Endothelial cell of umbilical vein (primary cell): ENCODE data around the gene MAT2B. TPM values are rescaled to one million over a fixed set of nuclear protein-coding genes. Genes with fewer than 3 reads are reported as not detected.

ENCODE experiments used
- BruUV-seq: library from RNA; stranded (reverse); fragments of 400-500 nt; replicated peaks from 2 replicates; lab custom pipeline; 2021; lab: Mats Ljungman, UMichigan
- CTCF ChIA-PET: fragments of 300-600, 350-600 bp; sonication (Branson Sonifier 250); formaldehyde crosslinking; loops from one replicate; lab custom pipeline; 2021; ENCODE audit warnings: antibody characterized with exemption, inconsistent platforms; lab: Charles Lee
- POLR2A ChIA-PET: fragments of 300-600, 350-600 bp; sonication (Branson Sonifier 250); formaldehyde crosslinking; loops from one replicate; lab custom pipeline; 2021; ENCODE audit warnings: antibody characterized with exemption, inconsistent platforms; lab: Charles Lee
- DNase-seq: peaks from one replicate; pipeline ENCODE4 v3.0.0-alpha.2; 2011; ENCODE audit warnings: low read depth, low spot score
- FAIRE-seq: peaks from 2 replicates; lab custom pipeline; 2011; peaks lifted over from hg19 to GRCh38; lab: Jason Lieb, UNC
- H2AFZ ChIP-seq: 2 replicates; pipeline ENCODE4 v1.6.0; 2012; ENCODE audit warnings: low read depth, low read length, control low read depth, inconsistent platforms
- H3K27ac ChIP-seq: 2 replicates; pipeline ENCODE4 v1.5.1; 2011; ENCODE audit warnings: low read depth, mild to moderate bottlenecking, control low read depth, low read length, moderate library complexity; ENCODE audit not compliant: insufficient read depth
- H3K27me3 ChIP-seq, 2 experiments: 2 replicates each; pipeline versions ENCODE4 v1.6.0 to v1.6.1; 2011; ENCODE audit warnings: low read length in 2 of 2, mixed read lengths in 1 of 2; ENCODE audit not compliant: control insufficient read depth in 2 of 2, insufficient read depth in 2 of 2
- H3K36me3 ChIP-seq, 2 experiments: 2 replicates in 1 of 2; 3 replicates in 1 of 2; pipeline ENCODE4 v1.5.1; 2011; ENCODE audit warnings: low read length in 2 of 2, mild to moderate bottlenecking in 1 of 2, moderate library complexity in 1 of 2; ENCODE audit not compliant: control insufficient read depth in 2 of 2, insufficient read depth in 2 of 2; ENCODE audit errors: extremely low read depth in 1 of 2
- H3K4me1 ChIP-seq: 3 replicates; pipeline ENCODE4 v1.5.1; 2011; ENCODE audit warnings: mild to moderate bottlenecking, low read length; ENCODE audit not compliant: control insufficient read depth, insufficient read depth; ENCODE audit errors: extremely low read depth
- H3K4me2 ChIP-seq: 2 replicates; pipeline ENCODE4 v1.6.1; 2011; ENCODE audit warnings: low read length, control low read depth, mixed read lengths; ENCODE audit not compliant: insufficient read depth
- H3K4me3 ChIP-seq, 3 experiments: fragments of 200-600 bp in 1 of 3; sonication (generic), shearing (Covaris generic) in 1 of 3; replicated peaks in 1 of 3; 2 replicates each; pipeline ENCODE4 v1.5.1; 2011 to 2016; ENCODE audit warnings: control low read depth in 3 of 3, low read length in 3 of 3, mild to moderate bottlenecking in 2 of 3, inconsistent platforms in 1 of 3, low read depth in 1 of 3, moderate library complexity in 1 of 3; ENCODE audit not compliant: insufficient read depth in 1 of 3
- H3K79me2 ChIP-seq: 2 replicates; pipeline ENCODE4 v1.6.0; 2012; ENCODE audit warnings: low read length, inconsistent platforms; ENCODE audit not compliant: control insufficient read depth, insufficient read depth
- H3K9ac ChIP-seq: replicated peaks from 2 replicates; pipeline ENCODE3; 2011; ENCODE audit warnings: low read length, control low read depth; ENCODE audit not compliant: insufficient read depth; ENCODE audit errors: extremely low read depth
- H3K9me1 ChIP-seq: replicated peaks from 3 replicates; pipeline ENCODE4 v1.6.0; 2011; ENCODE audit warnings: mild to moderate bottlenecking, low read length; ENCODE audit not compliant: control insufficient read depth, insufficient read depth; ENCODE audit errors: extremely low read depth
- H3K9me3 ChIP-seq: replicated peaks from 2 replicates; pipeline ENCODE4 v1.5.1; 2012; ENCODE audit warnings: low read length, inconsistent platforms; ENCODE audit not compliant: control insufficient read depth, insufficient read depth
- H4K20me1 ChIP-seq: replicated peaks from 2 replicates; pipeline ENCODE3; 2011; ENCODE audit warnings: mild to moderate bottlenecking, low read length; ENCODE audit not compliant: control insufficient read depth, insufficient read depth; ENCODE audit errors: extremely low read depth
- EZH2 ChIP-seq: IDR thresholded peaks from 2 replicates; pipeline ENCODE4 v1.6.1; 2012; ENCODE audit warnings: borderline replicate concordance, low read depth, mild to moderate bottlenecking, moderate library complexity, low read length, inconsistent platforms; ENCODE audit not compliant: severe bottlenecking
- FOS ChIP-seq: IDR thresholded peaks from 2 replicates; pipeline ENCODE4 v1.6.1; 2011; ENCODE audit warnings: mild to moderate bottlenecking, low read length, moderate library complexity, borderline replicate concordance; ENCODE audit not compliant: insufficient read depth
- GATA2 ChIP-seq: IDR thresholded peaks from 2 replicates; pipeline ENCODE4 v1.7.0; 2011; ENCODE audit warnings: low read depth, mild to moderate bottlenecking, moderate library complexity, mixed read lengths, low read length; ENCODE audit not compliant: insufficient read length, insufficient read depth
- JUN ChIP-seq: IDR thresholded peaks from 2 replicates; pipeline ENCODE4 v1.6.1; 2011; ENCODE audit warnings: borderline replicate concordance, low read depth; ENCODE audit not compliant: insufficient read length, insufficient read depth
- MAX ChIP-seq: IDR thresholded peaks from 2 replicates; pipeline ENCODE4 v1.6.1; 2011; ENCODE audit not compliant: insufficient read depth, insufficient read length
- MYC ChIP-seq: IDR thresholded peaks from one replicate; pipeline ENCODE4 v1.6.1; 2011; ENCODE audit warnings: mild to moderate bottlenecking, low read depth, low read length
- POLR2A ChIP-seq: IDR thresholded peaks from 2 replicates; pipeline ENCODE4 v1.6.1; 2012; ENCODE audit warnings: low read depth, mild to moderate bottlenecking, control low read depth, low read length
- POLR2AphosphoS5 ChIP-seq: IDR thresholded peaks from 2 replicates; pipeline ENCODE4 v1.6.1; 2012; ENCODE audit warnings: low read depth, mild to moderate bottlenecking, control low read depth, low read length, moderate library complexity; ENCODE audit not compliant: insufficient read depth
- dilution Hi-C: fragments of 300-500 bp; cut with MboI; formaldehyde crosslinking; loops from one replicate; pipeline ENCODE4 v1.15.0; 2019; ENCODE audit warnings: low sequenced_read_pairs; ENCODE audit not compliant: extremely low pct_ligation_motif_present
- intact Hi-C: fragments of 100-400 bp; cut with micrococcal nuclease; formaldehyde crosslinking; loops from one replicate; pipeline ENCODE4 v1.10.0; 2022
- polyA plus RNA-seq, 4 experiments: library from polyadenylated mRNA; depleted of rRNA in 3 of 4; stranded (reverse) in 3 of 4; unstranded in 1 of 4; fragments of >200 nt; gene quantifications; 2 replicates each; pipeline versions ENCODE4 v1.2.1 to v1.2.3, GENCODE V29; 2011 to 2012; ENCODE audit warnings: missing spikeins in 1 of 4
- total RNA-seq: library from RNA; stranded (reverse); gene quantifications from 2 replicates; pipeline ENCODE4 v1.2.3, GENCODE V29; 2021
- TF ChIP-seq, protein P1 (sequence below), 2 donors: IDR thresholded peaks; 1 replicate in 1 of 2; 2 replicates in 1 of 2; pipeline ENCODE4 v1.5.1; 2011; ENCODE audit warnings: low read length in 2 of 2, mild to moderate bottlenecking in 2 of 2, moderate library complexity in 2 of 2, control low read depth in 1 of 2, inconsistent platforms in 1 of 2, low read depth in 1 of 2; ENCODE audit not compliant: insufficient read depth in 1 of 2; ENCODE audit errors: extremely low read depth in 1 of 2

MAT2B gene
- total and polyA plus RNA-seq, 2 donors (not counting 3 experiments of a cell fraction or from before 2014, with no cell fraction given) = 41.5 to 101 TPM

GRCh38 chr5:163548649-163549048 lies 43.2 kb downstream of the MAT2B start:
- H3K27me3 ChIP-seq = peaks cover 0 to 2% of the 10 kb centered on the region in 2 experiments
- H3K27ac ChIP-seq = no peak overlapping the region
- H3K36me3 ChIP-seq = no peaks in the 10 kb centered on the region
- no peak overlapping the region for H3K4me3 ChIP-seq
- no TSS peak for BruUV-seq
- POLR2A ChIA-PET = no interaction called here
- no peak overlapping the region for H2AFZ ChIP-seq
- DNase-seq (no peak), FAIRE-seq (no peak)
- dilution Hi-C loops (no loop called here), intact Hi-C loops (no loop called here)
- H3K4me1 ChIP-seq = no peaks in the 10 kb centered on the region
- H3K9me3 ChIP-seq = no peaks in the 10 kb centered on the region
- H3K79me2 ChIP-seq = no peaks in the 10 kb centered on the region
- H3K9me1 ChIP-seq = no peaks in the 10 kb centered on the region
- H4K20me1 ChIP-seq = no peaks in the 10 kb centered on the region
- TF ChIP-seq JUN = no peak
- no peak for TF ChIP-seq EZH2
- no peak for TF ChIP-seq POLR2A
- no peak for TF ChIP-seq GATA2
- no peak for TF ChIP-seq FOS
- TF ChIP-seq POLR2AphosphoS5 = no peak
- no peak for TF ChIP-seq MAX
- TF ChIP-seq, protein P1, sequence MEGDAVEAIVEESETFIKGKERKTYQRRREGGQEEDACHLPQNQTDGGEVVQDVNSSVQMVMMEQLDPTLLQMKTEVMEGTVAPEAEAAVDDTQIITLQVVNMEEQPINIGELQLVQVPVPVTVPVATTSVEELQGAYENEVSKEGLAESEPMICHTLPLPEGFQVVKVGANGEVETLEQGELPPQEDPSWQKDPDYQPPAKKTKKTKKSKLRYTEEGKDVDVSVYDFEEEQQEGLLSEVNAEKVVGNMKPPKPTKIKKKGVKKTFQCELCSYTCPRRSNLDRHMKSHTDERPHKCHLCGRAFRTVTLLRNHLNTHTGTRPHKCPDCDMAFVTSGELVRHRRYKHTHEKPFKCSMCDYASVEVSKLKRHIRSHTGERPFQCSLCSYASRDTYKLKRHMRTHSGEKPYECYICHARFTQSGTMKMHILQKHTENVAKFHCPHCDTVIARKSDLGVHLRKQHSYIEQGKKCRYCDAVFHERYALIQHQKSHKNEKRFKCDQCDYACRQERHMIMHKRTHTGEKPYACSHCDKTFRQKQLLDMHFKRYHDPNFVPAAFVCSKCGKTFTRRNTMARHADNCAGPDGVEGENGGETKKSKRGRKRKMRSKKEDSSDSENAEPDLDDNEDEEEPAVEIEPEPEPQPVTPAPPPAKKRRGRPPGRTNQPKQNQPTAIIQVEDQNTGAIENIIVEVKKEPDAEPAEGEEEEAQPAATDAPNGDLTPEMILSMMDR (IDR thresholded peaks at IDR 0.05; ENCODE audit: extremely low read depth in 1 of 2, insufficient read depth in 1 of 2, low read depth in 1 of 2, low read length in 2 of 2) = no peak
- TF ChIP-seq MYC = no peak
- no peak overlapping the region for H3K4me2 ChIP-seq
- H3K9ac ChIP-seq = no peak overlapping the region
- CTCF ChIA-PET = interaction anchor here (1.0 kb wide), 1 partner anchor 147 kb away, joined by 3 read pairs; no protein-coding TSS in a partner anchor
